Endothelial cell of umbilical vein (primary cell): Measurements from ENCODE around the gene TLNRD1. TPM values are rescaled to one million over a fixed set of nuclear protein-coding genes. Genes with fewer than 3 reads are reported as not detected.

Experiments used
- BruUV-seq: library from RNA; stranded (reverse); fragments of 400-500 nt; replicated peaks from 2 replicates; lab custom pipeline; 2021; lab: Mats Ljungman, UMichigan
- CTCF ChIA-PET: fragments of 300-600, 350-600 bp; sonication (Branson Sonifier 250); formaldehyde crosslinking; loops from one replicate; lab custom pipeline; 2021; ENCODE audit warnings: antibody characterized with exemption, inconsistent platforms; lab: Charles Lee
- POLR2A ChIA-PET: fragments of 300-600, 350-600 bp; sonication (Branson Sonifier 250); formaldehyde crosslinking; loops from one replicate; lab custom pipeline; 2021; ENCODE audit warnings: antibody characterized with exemption, inconsistent platforms; lab: Charles Lee
- DNase-seq: peaks from one replicate; pipeline ENCODE4 v3.0.0-alpha.2; 2011; ENCODE audit warnings: low read depth, low spot score
- FAIRE-seq: peaks from 2 replicates; lab custom pipeline; 2011; peaks lifted over from hg19 to GRCh38; lab: Jason Lieb, UNC
- H2AFZ ChIP-seq: 2 replicates; pipeline ENCODE4 v1.6.0; 2012; ENCODE audit warnings: low read depth, low read length, control low read depth, inconsistent platforms
- H3K27ac ChIP-seq: 2 replicates; pipeline ENCODE4 v1.5.1; 2011; ENCODE audit warnings: low read depth, mild to moderate bottlenecking, control low read depth, low read length, moderate library complexity; ENCODE audit not compliant: insufficient read depth
- H3K27me3 ChIP-seq, 2 experiments: 2 replicates each; pipeline versions ENCODE4 v1.6.0 to v1.6.1; 2011; ENCODE audit warnings: low read length in 2 of 2, mixed read lengths in 1 of 2; ENCODE audit not compliant: control insufficient read depth in 2 of 2, insufficient read depth in 2 of 2
- H3K36me3 ChIP-seq, 2 experiments: 2 replicates in 1 of 2; 3 replicates in 1 of 2; pipeline ENCODE4 v1.5.1; 2011; ENCODE audit warnings: low read length in 2 of 2, mild to moderate bottlenecking in 1 of 2, moderate library complexity in 1 of 2; ENCODE audit not compliant: control insufficient read depth in 2 of 2, insufficient read depth in 2 of 2; ENCODE audit errors: extremely low read depth in 1 of 2
- H3K4me1 ChIP-seq: 3 replicates; pipeline ENCODE4 v1.5.1; 2011; ENCODE audit warnings: mild to moderate bottlenecking, low read length; ENCODE audit not compliant: control insufficient read depth, insufficient read depth; ENCODE audit errors: extremely low read depth
- H3K4me2 ChIP-seq: 2 replicates; pipeline ENCODE4 v1.6.1; 2011; ENCODE audit warnings: low read length, control low read depth, mixed read lengths; ENCODE audit not compliant: insufficient read depth
- H3K4me3 ChIP-seq, 3 experiments: fragments of 200-600 bp in 1 of 3; sonication (generic), shearing (Covaris generic) in 1 of 3; replicated peaks in 1 of 3; 2 replicates each; pipeline ENCODE4 v1.5.1; 2011 to 2016; ENCODE audit warnings: control low read depth in 3 of 3, low read length in 3 of 3, mild to moderate bottlenecking in 2 of 3, inconsistent platforms in 1 of 3, low read depth in 1 of 3, moderate library complexity in 1 of 3; ENCODE audit not compliant: insufficient read depth in 1 of 3
- H3K79me2 ChIP-seq: 2 replicates; pipeline ENCODE4 v1.6.0; 2012; ENCODE audit warnings: low read length, inconsistent platforms; ENCODE audit not compliant: control insufficient read depth, insufficient read depth
- H3K9ac ChIP-seq: replicated peaks from 2 replicates; pipeline ENCODE3; 2011; ENCODE audit warnings: low read length, control low read depth; ENCODE audit not compliant: insufficient read depth; ENCODE audit errors: extremely low read depth
- H3K9me1 ChIP-seq: replicated peaks from 3 replicates; pipeline ENCODE4 v1.6.0; 2011; ENCODE audit warnings: mild to moderate bottlenecking, low read length; ENCODE audit not compliant: control insufficient read depth, insufficient read depth; ENCODE audit errors: extremely low read depth
- H3K9me3 ChIP-seq: replicated peaks from 2 replicates; pipeline ENCODE4 v1.5.1; 2012; ENCODE audit warnings: low read length, inconsistent platforms; ENCODE audit not compliant: control insufficient read depth, insufficient read depth
- H4K20me1 ChIP-seq: replicated peaks from 2 replicates; pipeline ENCODE3; 2011; ENCODE audit warnings: mild to moderate bottlenecking, low read length; ENCODE audit not compliant: control insufficient read depth, insufficient read depth; ENCODE audit errors: extremely low read depth
- EZH2 ChIP-seq: IDR thresholded peaks from 2 replicates; pipeline ENCODE4 v1.6.1; 2012; ENCODE audit warnings: borderline replicate concordance, low read depth, mild to moderate bottlenecking, moderate library complexity, low read length, inconsistent platforms; ENCODE audit not compliant: severe bottlenecking
- FOS ChIP-seq: IDR thresholded peaks from 2 replicates; pipeline ENCODE4 v1.6.1; 2011; ENCODE audit warnings: mild to moderate bottlenecking, low read length, moderate library complexity, borderline replicate concordance; ENCODE audit not compliant: insufficient read depth
- GATA2 ChIP-seq: IDR thresholded peaks from 2 replicates; pipeline ENCODE4 v1.7.0; 2011; ENCODE audit warnings: low read depth, mild to moderate bottlenecking, moderate library complexity, mixed read lengths, low read length; ENCODE audit not compliant: insufficient read length, insufficient read depth
- JUN ChIP-seq: IDR thresholded peaks from 2 replicates; pipeline ENCODE4 v1.6.1; 2011; ENCODE audit warnings: borderline replicate concordance, low read depth; ENCODE audit not compliant: insufficient read length, insufficient read depth
- MYC ChIP-seq: IDR thresholded peaks from one replicate; pipeline ENCODE4 v1.6.1; 2011; ENCODE audit warnings: mild to moderate bottlenecking, low read depth, low read length
- POLR2A ChIP-seq: IDR thresholded peaks from 2 replicates; pipeline ENCODE4 v1.6.1; 2012; ENCODE audit warnings: low read depth, mild to moderate bottlenecking, control low read depth, low read length
- POLR2AphosphoS5 ChIP-seq: IDR thresholded peaks from 2 replicates; pipeline ENCODE4 v1.6.1; 2012; ENCODE audit warnings: low read depth, mild to moderate bottlenecking, control low read depth, low read length, moderate library complexity; ENCODE audit not compliant: insufficient read depth
- dilution Hi-C: fragments of 300-500 bp; cut with MboI; formaldehyde crosslinking; loops from one replicate; pipeline ENCODE4 v1.15.0; 2019; ENCODE audit warnings: low sequenced_read_pairs; ENCODE audit not compliant: extremely low pct_ligation_motif_present
- intact Hi-C: fragments of 100-400 bp; cut with micrococcal nuclease; formaldehyde crosslinking; loops from one replicate; pipeline ENCODE4 v1.10.0; 2022
- polyA plus RNA-seq, 4 experiments: library from polyadenylated mRNA; depleted of rRNA in 3 of 4; stranded (reverse) in 3 of 4; unstranded in 1 of 4; fragments of >200 nt; gene quantifications; 2 replicates each; pipeline versions ENCODE4 v1.2.1 to v1.2.3, GENCODE V29; 2011 to 2012; ENCODE audit warnings: missing spikeins in 1 of 4
- total RNA-seq: library from RNA; stranded (reverse); gene quantifications from 2 replicates; pipeline ENCODE4 v1.2.3, GENCODE V29; 2021
- TF ChIP-seq, protein P1 (sequence below), 2 donors: IDR thresholded peaks; 1 replicate in 1 of 2; 2 replicates in 1 of 2; pipeline ENCODE4 v1.5.1; 2011; ENCODE audit warnings: low read length in 2 of 2, mild to moderate bottlenecking in 2 of 2, moderate library complexity in 2 of 2, control low read depth in 1 of 2, inconsistent platforms in 1 of 2, low read depth in 1 of 2; ENCODE audit not compliant: insufficient read depth in 1 of 2; ENCODE audit errors: extremely low read depth in 1 of 2
- TF ChIP-seq, protein P2 (sequence below): IDR thresholded peaks from 2 replicates; pipeline ENCODE4 v1.6.1; 2011; ENCODE audit not compliant: insufficient read depth, insufficient read length

Gene TLNRD1
- total and polyA plus RNA-seq, 2 donors (not counting 3 experiments of a cell fraction or from before 2014, with no cell fraction given): 17.8 to 33.0 TPM

DNA sequence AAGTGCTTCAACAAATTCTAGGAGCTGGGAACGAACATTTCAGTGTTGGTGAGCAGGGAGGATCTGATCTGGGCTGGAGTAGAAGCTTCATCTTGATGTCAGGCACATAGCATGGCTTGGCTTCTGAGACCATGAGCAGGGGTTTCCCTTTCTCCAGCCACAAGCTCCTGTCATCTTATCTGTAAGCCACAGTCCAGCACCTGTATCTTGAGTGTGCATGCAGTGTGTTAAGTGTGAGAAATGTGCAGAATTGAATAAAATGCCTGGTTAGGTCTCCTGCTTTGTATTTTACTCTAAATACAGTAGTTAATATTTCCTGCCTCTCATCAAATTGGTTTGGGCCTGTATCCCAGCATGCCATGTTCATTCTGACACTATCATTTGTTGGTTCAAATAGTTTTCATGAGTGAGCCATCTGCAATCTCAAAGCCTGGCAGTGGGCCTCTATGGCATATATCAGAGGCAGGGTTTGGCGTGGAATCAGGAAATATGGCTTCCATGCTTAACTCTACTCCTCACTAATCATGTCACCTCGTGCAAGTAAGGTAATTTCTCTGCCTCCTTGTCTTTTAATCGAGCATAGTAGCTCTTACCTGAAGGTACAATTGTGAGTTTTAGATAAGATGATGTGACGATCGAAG, 43.3 kb downstream of the TLNRD1 start:
- Histone ChIP-seq H3K27me3 (no peaks in the 10 kb centered on the region), H3K36me3 (no peaks in the 10 kb centered on the region), H2AFZ (no peak overlapping the region), H3K4me2 (no peak overlapping the region), H3K79me2 (no peaks in the 10 kb centered on the region), H4K20me1 (no peaks in the 10 kb centered on the region), H3K27ac (no peak overlapping the region), H3K9me1 (no peaks in the 10 kb centered on the region), H3K9me3 (no peaks in the 10 kb centered on the region), H3K4me3 (no peak overlapping the region), H3K9ac (no peak overlapping the region), H3K4me1 (peaks cover 12% of the 10 kb centered on the region)
- FAIRE-seq (no peak), DNase-seq (no peak)
- TF ChIP-seq GATA2: no peak
- no peak for TF ChIP-seq FOS
- no peak for TF ChIP-seq POLR2A
- no peak for TF ChIP-seq EZH2
- TF ChIP-seq POLR2AphosphoS5: no peak
- no peak for TF ChIP-seq MYC
- TF ChIP-seq JUN: no peak
- TF ChIP-seq, protein P1, sequence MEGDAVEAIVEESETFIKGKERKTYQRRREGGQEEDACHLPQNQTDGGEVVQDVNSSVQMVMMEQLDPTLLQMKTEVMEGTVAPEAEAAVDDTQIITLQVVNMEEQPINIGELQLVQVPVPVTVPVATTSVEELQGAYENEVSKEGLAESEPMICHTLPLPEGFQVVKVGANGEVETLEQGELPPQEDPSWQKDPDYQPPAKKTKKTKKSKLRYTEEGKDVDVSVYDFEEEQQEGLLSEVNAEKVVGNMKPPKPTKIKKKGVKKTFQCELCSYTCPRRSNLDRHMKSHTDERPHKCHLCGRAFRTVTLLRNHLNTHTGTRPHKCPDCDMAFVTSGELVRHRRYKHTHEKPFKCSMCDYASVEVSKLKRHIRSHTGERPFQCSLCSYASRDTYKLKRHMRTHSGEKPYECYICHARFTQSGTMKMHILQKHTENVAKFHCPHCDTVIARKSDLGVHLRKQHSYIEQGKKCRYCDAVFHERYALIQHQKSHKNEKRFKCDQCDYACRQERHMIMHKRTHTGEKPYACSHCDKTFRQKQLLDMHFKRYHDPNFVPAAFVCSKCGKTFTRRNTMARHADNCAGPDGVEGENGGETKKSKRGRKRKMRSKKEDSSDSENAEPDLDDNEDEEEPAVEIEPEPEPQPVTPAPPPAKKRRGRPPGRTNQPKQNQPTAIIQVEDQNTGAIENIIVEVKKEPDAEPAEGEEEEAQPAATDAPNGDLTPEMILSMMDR (IDR thresholded peaks at IDR 0.05; ENCODE audit: extremely low read depth in 1 of 2, insufficient read depth in 1 of 2, low read depth in 1 of 2, low read length in 2 of 2): no peak
- TF ChIP-seq, protein P2, sequence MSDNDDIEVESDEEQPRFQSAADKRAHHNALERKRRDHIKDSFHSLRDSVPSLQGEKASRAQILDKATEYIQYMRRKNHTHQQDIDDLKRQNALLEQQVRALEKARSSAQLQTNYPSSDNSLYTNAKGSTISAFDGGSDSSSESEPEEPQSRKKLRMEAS: no peak
- intact Hi-C loops (no loop called here), dilution Hi-C loops (no loop called here)
- POLR2A ChIA-PET: no interaction called here
- no TSS peak for BruUV-seq
- CTCF ChIA-PET: no interaction called here
